ENCODE data around the gene PIK3IP1.

GRCh38 chr22:31244046-31244942, 48.0 kb downstream of the PIK3IP1 start:
- TF ChIP-seq CTCF (IDR thresholded peaks at IDR 0.05) (no peak), POLR2A (IDR thresholded peaks at IDR 0.05) (no peak), EP300 (IDR thresholded peaks at IDR 0.05) (no peak), POLR2AphosphoS5 (IDR thresholded peaks at IDR 0.05) (peak in 1 of 3 donors; percentile 5)
